Gastroesophageal sphincter (tissue), 4 donors: Measurements from ENCODE around the gene MED25. TPM values are rescaled to one million over a fixed set of nuclear protein-coding genes. Genes with fewer than 3 reads are reported as not detected.

Experiments
- ATAC-seq: fragments of 150-250 bp; one replicate; pipeline ENCODE4 v1.9.1; 2016; ENCODE audit warnings: mild to moderate bottlenecking, moderate library complexity
- H3K27ac ChIP-seq, 4 donors: fragments of 200-600 bp; sonication (generic) in 3 of 4; 1 replicate in 3 of 4; 2 replicates in 1 of 4; pipeline ENCODE4 v1.5.1; 2016 to 2019
- H3K27me3 ChIP-seq: fragments of 200-600 bp; sonication (generic); one replicate; pipeline ENCODE4 v1.5.1; 2019
- H3K36me3 ChIP-seq, 2 donors: fragments of 200-600 bp; sonication (generic); one replicate each; pipeline ENCODE4 v1.5.1; 2019; ENCODE audit warnings: control low read depth in 1 of 2
- H3K4me1 ChIP-seq, 3 donors: fragments of 200-600 bp; sonication (generic); 1 replicate in 2 of 3; 2 replicates in 1 of 3; pipeline ENCODE4 v1.5.1; 2016 to 2019; ENCODE audit warnings: control low read depth in 2 of 3
- H3K4me3 ChIP-seq, 2 donors: fragments of 200-600 bp; sonication (generic); one replicate each; pipeline ENCODE4 v1.5.1; 2019; ENCODE audit warnings: mild to moderate bottlenecking in 1 of 2, moderate library complexity in 1 of 2
- H3K9me3 ChIP-seq, 3 donors: fragments of 200-600 bp; sonication (generic); one replicate each; pipeline ENCODE4 v1.5.1; 2017 to 2019; ENCODE audit warnings: control low read depth in 2 of 3
- CTCF ChIP-seq, 4 experiments: fragments of 200-600 bp in 2 of 4; fragments of 450-650 bp in 2 of 4; sonication (generic) in 1 of 4; IDR thresholded peaks; one replicate each; pipeline ENCODE4 v1.5.1; 2017 to 2019; ENCODE audit warnings: antibody characterized with exemption in 4 of 4, mild to moderate bottlenecking in 2 of 4, moderate library complexity in 2 of 4
- EP300 ChIP-seq: sonication (generic); formaldehyde crosslinking; IDR thresholded peaks from one replicate; pipeline ENCODE4 v1.6.1; 2017; ENCODE audit warnings: antibody characterized with exemption, mild to moderate bottlenecking
- POLR2A ChIP-seq, 2 donors: fragments of 450-650 bp; IDR thresholded peaks; one replicate each; pipeline ENCODE4 v1.6.1; 2017; ENCODE audit warnings: antibody characterized with exemption in 2 of 2, mild to moderate bottlenecking in 2 of 2, moderate library complexity in 1 of 2
- POLR2AphosphoS5 ChIP-seq: sonication (generic); formaldehyde crosslinking; IDR thresholded peaks from one replicate; pipeline ENCODE4 v1.6.1; 2017; ENCODE audit warnings: antibody characterized with exemption
- WGBS, 2 donors: methylation state at CpG; one replicate each; pipeline ENCODE4 v1.1.5; 2018; ENCODE audit warnings: low coverage in 1 of 2; 5-methylcytosine and 5-hydroxymethylcytosine counted together
- total RNA-seq, 4 donors: library from RNA; depleted of rRNA; stranded (reverse); fragments of >200 nt; gene quantifications; one replicate each; pipeline ENCODE4 v1.1.0, GENCODE V29; 2016

MED25 gene
- total RNA-seq, 4 donors from 2014 or later = 26.7 to 36.1 (median 28.7) TPM

- Histone ChIP-seq H3K4me1 (peaks cover 0 to 56% (median 15%) of the 10 kb centered on the region in 3 donors), H3K27ac (peak overlapping the region in 2 of 4 donors; percentile 12 to 35), H3K27me3 (no peaks in the 10 kb centered on the region), H3K4me3 (no peak overlapping the region), H3K9me3 (no peaks in the 10 kb centered on the region), H3K36me3 (peaks cover 0 to 54% of the 10 kb centered on the region in 2 donors)
- no CpG with 5 or more reads among the region's 39 CpGs for WGBS, 2 donors
- TF ChIP-seq EP300 (no peak), POLR2A (IDR thresholded peaks at IDR 0.05) (no peak), POLR2AphosphoS5 (no peak)
- ATAC-seq = no peak
These were observed 36.5 kb downstream of the MED25 start for GRCh38 chr19:49854378-49855263.

- WGBS, 2 donors = 80 to 100% methylated on average over 1 to 2 of the region's 12 CpGs
- no peaks in the 10 kb centered on the region for H3K27me3 ChIP-seq
- no peak overlapping the region for H3K4me3 ChIP-seq
- no peak for ATAC-seq
- H3K36me3 ChIP-seq = peaks cover 0 to 61% of the 10 kb centered on the region in 2 donors
- TF ChIP-seq EP300 = no peak
- no peak for TF ChIP-seq CTCF (IDR thresholded peaks at IDR 0.05)
- TF ChIP-seq POLR2A (IDR thresholded peaks at IDR 0.05) = no peak
- TF ChIP-seq POLR2AphosphoS5 = no peak
- H3K27ac ChIP-seq = peak overlapping the region in 2 of 4 donors; percentile 12 to 35
- H3K4me1 ChIP-seq = peaks cover 0 to 52% (median 15%) of the 10 kb centered on the region in 3 donors
- H3K9me3 ChIP-seq = no peaks in the 10 kb centered on the region
These were observed 37.2 kb downstream of the MED25 start for GRCh38 chr19:49855277-49855675.

- Histone ChIP-seq H3K9me3 (no peaks in the 10 kb centered on the region), H3K27ac (peak overlapping the region in 2 of 4 donors; percentile 12 to 35), H3K36me3 (peaks cover 0 to 67% of the 10 kb centered on the region in 2 donors), H3K4me3 (no peak overlapping the region), H3K27me3 (no peaks in the 10 kb centered on the region), H3K4me1 (peaks cover 0 to 58% (median 15%) of the 10 kb centered on the region in 3 donors)
- 73 to 82% methylated on average over 2 to 6 of the region's 21 CpGs for WGBS, 2 donors
- no peak for ATAC-seq
- TF ChIP-seq CTCF (IDR thresholded peaks at IDR 0.05) (no peak), POLR2AphosphoS5 (no peak), POLR2A (IDR thresholded peaks at IDR 0.05) (no peak), EP300 (no peak)
These were observed 37.8 kb downstream of the MED25 start for GRCh38 chr19:49855676-49856573.

- peaks cover 0 to 64% (median 15%) of the 10 kb centered on the region in 3 donors for H3K4me1 ChIP-seq
- no peak for TF ChIP-seq EP300
- no peak for TF ChIP-seq POLR2AphosphoS5
- no peak for TF ChIP-seq CTCF (IDR thresholded peaks at IDR 0.05)
- no peak for TF ChIP-seq POLR2A (IDR thresholded peaks at IDR 0.05)
- WGBS, 2 donors = no CpG with 5 or more reads among the region's 18 CpGs
- no peaks in the 10 kb centered on the region for H3K27me3 ChIP-seq
- no peaks in the 10 kb centered on the region for H3K9me3 ChIP-seq
- H3K4me3 ChIP-seq = no peak overlapping the region
- peaks cover 0 to 74% of the 10 kb centered on the region in 2 donors for H3K36me3 ChIP-seq
- no peak for ATAC-seq
- H3K27ac ChIP-seq = peak overlapping the region in 2 of 4 donors; percentile 5 to 35
These were observed 38.5 kb downstream of the MED25 start for GRCh38 chr19:49856574-49857021.
